Measurements from ENCODE around the gene ULBP3. TPM values are rescaled to one million over a fixed set of nuclear protein-coding genes. Genes with fewer than 3 reads are reported as not detected.

The ULBP3 gene
- total RNA-seq, 1 experiment from 2014 or later = 8.1 TPM

DNA sequence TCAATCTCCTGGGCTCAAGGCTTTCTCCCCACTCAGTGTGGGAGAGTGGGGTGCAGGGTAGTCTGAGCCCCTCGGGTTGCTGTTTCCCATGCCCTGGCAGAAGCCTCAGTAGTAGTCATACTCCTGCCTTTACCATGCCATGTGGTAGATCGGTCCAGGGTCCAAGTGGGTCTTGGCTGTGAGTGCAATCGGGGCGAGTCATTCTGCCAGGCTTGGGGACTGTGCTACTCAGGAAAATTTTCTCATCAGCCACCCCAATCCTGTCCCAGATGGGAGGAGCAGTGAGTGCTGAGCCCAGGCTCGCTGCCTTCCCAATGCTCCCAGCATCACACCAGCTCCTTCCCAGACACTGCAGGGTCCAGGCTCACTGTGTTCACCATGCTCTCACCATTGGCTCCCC lies 32.8 kb downstream of the ULBP3 start:
- POLR2A ChIA-PET = no interaction called here
- DNase-seq = no peak
- TF ChIP-seq, protein P1, sequence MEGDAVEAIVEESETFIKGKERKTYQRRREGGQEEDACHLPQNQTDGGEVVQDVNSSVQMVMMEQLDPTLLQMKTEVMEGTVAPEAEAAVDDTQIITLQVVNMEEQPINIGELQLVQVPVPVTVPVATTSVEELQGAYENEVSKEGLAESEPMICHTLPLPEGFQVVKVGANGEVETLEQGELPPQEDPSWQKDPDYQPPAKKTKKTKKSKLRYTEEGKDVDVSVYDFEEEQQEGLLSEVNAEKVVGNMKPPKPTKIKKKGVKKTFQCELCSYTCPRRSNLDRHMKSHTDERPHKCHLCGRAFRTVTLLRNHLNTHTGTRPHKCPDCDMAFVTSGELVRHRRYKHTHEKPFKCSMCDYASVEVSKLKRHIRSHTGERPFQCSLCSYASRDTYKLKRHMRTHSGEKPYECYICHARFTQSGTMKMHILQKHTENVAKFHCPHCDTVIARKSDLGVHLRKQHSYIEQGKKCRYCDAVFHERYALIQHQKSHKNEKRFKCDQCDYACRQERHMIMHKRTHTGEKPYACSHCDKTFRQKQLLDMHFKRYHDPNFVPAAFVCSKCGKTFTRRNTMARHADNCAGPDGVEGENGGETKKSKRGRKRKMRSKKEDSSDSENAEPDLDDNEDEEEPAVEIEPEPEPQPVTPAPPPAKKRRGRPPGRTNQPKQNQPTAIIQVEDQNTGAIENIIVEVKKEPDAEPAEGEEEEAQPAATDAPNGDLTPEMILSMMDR (IDR thresholded peaks at IDR 0.05; ENCODE audit: insufficient read depth in 1 of 2, low read depth in 1 of 2, low read length in 1 of 2, severe bottlenecking in 1 of 2, unreplicated experiment in 1 of 2) = no peak
- Histone ChIP-seq H3K9me3 (no peaks in the 10 kb centered on the region), H3K27me3 (replicated peaks; ENCODE audit: control insufficient read depth, insufficient read depth, low read length) (peaks cover 1% of the 10 kb centered on the region; the same call in 1 of the 2 replicates), H3K36me3 (ENCODE audit: control insufficient read depth, insufficient read depth, low read length) (no peaks in the 10 kb centered on the region), H3K4me3 (ENCODE audit: low read depth, low read length) (no peak overlapping the region), H3K4me1 (no peaks in the 10 kb centered on the region)
- Mint-ChIP-seq H3K27me3 (ENCODE audit: insufficient read depth, unreplicated experiment) (peaks cover 30% of the 10 kb centered on the region), H3K4me3 (ENCODE audit: unreplicated experiment) (no peak overlapping the region), H3K4me1 (ENCODE audit: low read depth, unreplicated experiment) (peaks cover 6% of the 10 kb centered on the region), H3K36me3 (ENCODE audit: insufficient read depth, unreplicated experiment) (no peaks in the 10 kb centered on the region), H3K9me3 (ENCODE audit: unreplicated experiment) (no peaks in the 10 kb centered on the region), H3K27ac (ENCODE audit: unreplicated experiment) (no peak overlapping the region)
- no TSS peak for BruUV-seq (replicated peaks)
- intact Hi-C loops (cut with micrococcal nuclease; ENCODE audit: unreplicated experiment) = no loop called here
- CTCF ChIA-PET = no interaction called here

DNA sequence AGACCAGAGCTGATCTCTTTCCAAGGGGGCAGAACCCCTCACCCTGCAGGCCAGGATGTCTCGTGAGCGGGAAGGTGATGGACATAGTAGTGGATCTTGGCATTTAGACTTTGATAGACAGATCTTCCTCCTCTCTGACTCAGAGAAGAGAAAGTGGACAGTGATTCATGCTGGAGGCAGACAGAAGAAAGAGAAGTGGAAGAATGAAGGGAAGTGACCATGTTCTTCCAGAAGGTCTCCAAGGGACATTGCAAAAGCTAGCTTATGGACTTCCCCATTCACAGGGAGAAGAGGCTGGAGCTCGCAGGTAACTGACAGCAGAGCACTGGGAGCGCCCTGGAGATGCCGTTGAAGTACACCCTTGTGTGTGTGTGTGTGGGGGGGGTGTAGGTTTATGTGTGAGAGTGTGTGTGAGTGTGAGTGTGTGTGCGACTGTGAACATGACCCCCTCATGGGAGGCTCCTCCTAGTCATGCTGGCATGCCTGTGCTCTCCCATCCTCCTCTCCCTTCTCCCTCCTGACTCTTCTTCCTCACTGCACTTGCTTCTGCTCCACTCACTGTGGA lies 35.6 kb downstream of the ULBP3 start:
- ChIA-PET CTCF (no interaction called here), POLR2A (no interaction called here)
- DNase-seq = no peak
- H3K36me3 Mint-ChIP-seq (ENCODE audit: insufficient read depth, unreplicated experiment) = no peaks in the 10 kb centered on the region
- no peaks in the 10 kb centered on the region for H3K9me3 Mint-ChIP-seq (ENCODE audit: unreplicated experiment)
- Histone ChIP-seq H3K36me3 (ENCODE audit: control insufficient read depth, insufficient read depth, low read length) (no peaks in the 10 kb centered on the region), H3K9me3 (no peaks in the 10 kb centered on the region), H3K4me3 (ENCODE audit: low read depth, low read length) (no peak overlapping the region), H3K27me3 (replicated peaks; ENCODE audit: control insufficient read depth, insufficient read depth, low read length) (peaks cover 1% of the 10 kb centered on the region; the same call in 1 of the 2 replicates), H3K4me1 (no peaks in the 10 kb centered on the region)
- peaks cover 29% of the 10 kb centered on the region for H3K27me3 Mint-ChIP-seq (ENCODE audit: insufficient read depth, unreplicated experiment)
- H3K27ac Mint-ChIP-seq (ENCODE audit: unreplicated experiment) = no peak overlapping the region
- intact Hi-C loops (cut with micrococcal nuclease; ENCODE audit: unreplicated experiment) = no loop called here
- no TSS peak for BruUV-seq (replicated peaks)
- TF ChIP-seq, protein P1 (IDR thresholded peaks at IDR 0.05; ENCODE audit: insufficient read depth in 1 of 2, low read depth in 1 of 2, low read length in 1 of 2, severe bottlenecking in 1 of 2, unreplicated experiment in 1 of 2) = no peak
- peaks cover 6% of the 10 kb centered on the region for H3K4me1 Mint-ChIP-seq (ENCODE audit: low read depth, unreplicated experiment)
- H3K4me3 Mint-ChIP-seq (ENCODE audit: unreplicated experiment) = no peak overlapping the region

DNA sequence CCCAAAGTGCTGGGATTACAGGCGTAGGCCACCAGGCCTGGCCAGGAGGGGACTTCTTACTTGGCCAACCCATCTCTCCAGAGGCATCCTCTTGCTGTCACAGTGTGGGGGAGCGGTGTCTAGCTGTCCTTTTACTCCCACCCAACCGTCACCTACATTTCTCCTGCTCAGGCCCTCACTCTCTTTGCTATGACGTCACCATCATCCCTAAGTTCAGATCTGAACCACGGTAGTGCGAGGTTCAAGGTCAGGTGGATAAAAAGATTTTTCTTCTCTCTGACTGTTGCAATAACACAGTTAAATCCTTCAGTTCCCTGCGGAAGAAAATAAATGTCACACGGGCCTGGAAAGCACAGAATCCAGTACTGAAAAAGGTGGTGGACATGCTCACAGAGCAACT lies 36.3 kb downstream of the ULBP3 start:
- no peaks in the 10 kb centered on the region for H3K4me1 ChIP-seq
- H3K9me3 ChIP-seq = no peaks in the 10 kb centered on the region
- no peaks in the 10 kb centered on the region for H3K9me3 Mint-ChIP-seq (ENCODE audit: unreplicated experiment)
- H3K4me3 Mint-ChIP-seq (ENCODE audit: unreplicated experiment) = no peak overlapping the region
- no peak overlapping the region for H3K27ac Mint-ChIP-seq (ENCODE audit: unreplicated experiment)
- TF ChIP-seq, protein P1 (IDR thresholded peaks at IDR 0.05; ENCODE audit: insufficient read depth in 1 of 2, low read depth in 1 of 2, low read length in 1 of 2, severe bottlenecking in 1 of 2, unreplicated experiment in 1 of 2) = no peak
- no peaks in the 10 kb centered on the region for H3K36me3 Mint-ChIP-seq (ENCODE audit: insufficient read depth, unreplicated experiment)
- H3K4me3 ChIP-seq (ENCODE audit: low read depth, low read length) = no peak overlapping the region
- H3K27me3 Mint-ChIP-seq (ENCODE audit: insufficient read depth, unreplicated experiment) = peaks cover 29% of the 10 kb centered on the region
- no peak for DNase-seq
- H3K36me3 ChIP-seq (ENCODE audit: control insufficient read depth, insufficient read depth, low read length) = no peaks in the 10 kb centered on the region
- no peaks in the 10 kb centered on the region; the same call in 1 of the 2 replicates for H3K27me3 ChIP-seq (replicated peaks; ENCODE audit: control insufficient read depth, insufficient read depth, low read length)
- ChIA-PET POLR2A (no interaction called here), CTCF (no interaction called here)
- peaks cover 6% of the 10 kb centered on the region for H3K4me1 Mint-ChIP-seq (ENCODE audit: low read depth, unreplicated experiment)
- no TSS peak for BruUV-seq (replicated peaks)
- intact Hi-C loops (cut with micrococcal nuclease; ENCODE audit: unreplicated experiment) = no loop called here

Measured in Caco-2 (cell line).